Stimulated activated CD4-positive, alpha-beta T cell treated with anti-CD3 and anti-CD28 coated beads, TNF-alpha, amount 100 ng/mL, for 48 hours (primary cell): ENCODE measurements around the gene CHDH.

ENCODE experiments used
- DNase-seq, 3 donors: peaks; one replicate each; pipeline ENCODE4 v3.0.0-alpha.2; 2020; ENCODE audit warnings: low read depth in 3 of 3

The CHDH gene

GRCh38 chr3:53846134-53846850, at the start of gene CHDH, which contains the start of gene IL17RB:
Gene CHDH, minus strand, starts transcription at chr3:53846419. Its CDS starts 22,411 bp downstream, at chr3:53824008.
Gene IL17RB, plus strand, starts transcription at chr3:53846568. Its CDS starts 21 bp downstream, at chr3:53846589.
- peak in 1 of 3 donors; percentile 21 for DNase-seq

GRCh38 chr3:53892286-53892637, 46.0 kb upstream of the CHDH start:
- DNase-seq, result no peak

DNA sequence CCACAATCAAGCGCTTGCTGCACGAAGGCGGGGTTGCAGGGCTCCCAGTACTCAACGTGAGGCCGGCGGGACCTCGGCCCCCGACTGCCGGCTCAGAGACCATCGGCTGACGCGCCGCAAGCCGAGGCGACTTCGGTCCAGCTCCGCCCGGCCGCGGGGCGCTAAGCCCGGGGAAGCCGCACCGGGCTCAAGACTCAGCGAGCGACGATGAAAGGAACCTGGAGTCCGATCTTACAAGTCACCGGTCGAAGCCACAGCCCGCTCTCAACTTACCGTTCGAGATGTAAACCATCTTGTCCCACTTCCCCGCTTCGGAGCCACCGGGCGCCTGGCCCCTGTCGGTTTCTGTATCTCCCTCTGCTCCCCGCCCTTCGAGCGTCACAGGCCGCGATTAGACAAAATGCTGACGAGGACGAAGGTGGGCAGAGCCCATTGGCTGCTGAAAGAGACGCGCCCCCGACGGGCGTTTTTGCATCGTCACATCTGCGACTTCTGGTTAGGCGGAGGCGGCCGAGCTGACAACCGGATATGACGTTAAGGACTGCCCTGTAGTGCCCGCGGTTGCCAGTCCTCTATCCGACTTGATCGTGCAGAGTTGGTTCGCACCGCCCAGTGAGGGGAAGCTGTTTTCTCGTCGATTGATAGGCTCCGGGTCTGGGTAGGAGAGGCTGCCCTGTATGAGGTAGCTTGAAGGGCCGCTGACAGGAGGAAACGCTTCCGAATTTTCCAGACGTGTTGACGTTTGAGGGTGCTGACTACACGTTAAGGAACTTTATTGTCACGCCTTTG, 45.5 kb upstream of the CHDH start, which contains the start of gene SELENOK:
Gene SELENOK, minus strand, starts transcription at position 363 of the 789 bp plus-strand sequence.
- peak; percentile 86 to 96 (median 92) for DNase-seq

DNA sequence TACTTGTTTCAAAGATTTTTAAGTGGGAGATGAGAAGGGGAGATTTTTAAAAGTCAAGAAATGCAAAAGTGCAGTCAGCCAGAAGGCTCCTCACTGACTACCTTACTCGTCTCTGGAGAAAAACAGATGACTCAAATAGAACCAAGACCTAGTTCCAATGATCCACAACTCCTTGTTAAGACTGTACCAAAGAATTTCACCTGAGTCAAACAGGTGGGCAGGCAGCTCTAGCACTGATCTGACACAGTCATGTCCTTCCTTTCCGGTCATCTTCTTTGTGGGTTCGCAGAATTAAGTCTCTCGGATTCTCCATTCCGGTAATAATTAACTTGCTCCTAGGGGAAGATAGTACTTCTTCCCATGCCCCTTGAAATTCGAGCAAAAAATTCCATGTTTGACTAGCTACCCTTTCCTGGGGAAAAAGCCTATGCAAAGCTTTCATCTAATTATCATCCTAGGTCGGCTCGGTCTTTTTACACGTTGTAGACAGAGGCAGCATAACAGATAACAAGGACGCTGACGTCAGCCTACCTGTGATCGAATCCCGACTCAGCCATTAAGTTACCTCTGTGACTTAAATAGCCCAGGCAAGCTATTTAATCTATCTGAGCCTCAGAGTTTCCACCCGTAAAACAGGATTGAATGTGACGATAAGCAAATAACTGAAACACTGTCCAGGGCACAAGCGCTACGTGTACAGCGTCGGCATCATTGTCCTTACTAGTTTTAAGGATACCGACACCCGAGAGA, 44.7 kb upstream of the CHDH start:
- peak in 1 of 3 donors; percentile 28 for DNase-seq

DNA sequence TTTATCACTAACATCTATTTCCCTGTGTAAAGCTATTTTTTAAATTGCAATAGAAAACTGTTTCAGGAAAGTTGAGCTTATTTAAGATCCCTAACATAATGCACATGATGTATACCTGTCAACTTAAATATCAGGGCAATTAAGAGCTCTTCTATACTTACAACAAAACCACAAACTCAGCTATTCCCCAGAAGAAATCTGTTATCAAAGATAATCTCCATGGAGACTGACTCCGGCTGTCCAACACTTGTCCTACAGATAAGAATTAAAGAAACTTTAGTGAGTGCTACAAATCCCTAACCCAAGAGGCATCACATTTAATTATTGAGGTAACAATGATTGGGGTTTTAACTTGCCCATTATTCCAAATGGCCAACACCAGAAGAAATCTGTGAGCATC, 42.0 kb upstream of the CHDH start:
- DNase-seq, result no peak

DNA sequence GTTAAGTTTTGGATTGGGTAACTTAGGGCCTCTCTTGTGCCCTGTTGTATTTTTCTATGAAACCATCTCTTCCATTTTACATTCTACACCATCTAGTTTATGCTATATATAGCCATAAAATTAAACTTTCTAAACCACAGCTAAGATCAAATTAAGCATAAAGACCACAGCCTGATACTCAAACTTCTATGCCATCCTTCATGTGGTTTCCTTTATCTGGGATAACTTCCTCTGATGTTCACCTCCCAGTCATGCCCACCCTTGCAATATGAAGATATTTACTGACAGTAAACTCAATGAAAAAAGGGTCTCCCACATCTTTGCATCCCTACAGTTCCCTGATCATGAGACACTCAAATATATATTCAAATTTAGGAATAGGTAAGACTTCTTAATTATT, 41.2 kb upstream of the CHDH start:
- no peak for DNase-seq

- DNase-seq, result no peak
Measured at GRCh38 chr3:53885239-53885638, 39.0 kb upstream of the CHDH start.

DNA sequence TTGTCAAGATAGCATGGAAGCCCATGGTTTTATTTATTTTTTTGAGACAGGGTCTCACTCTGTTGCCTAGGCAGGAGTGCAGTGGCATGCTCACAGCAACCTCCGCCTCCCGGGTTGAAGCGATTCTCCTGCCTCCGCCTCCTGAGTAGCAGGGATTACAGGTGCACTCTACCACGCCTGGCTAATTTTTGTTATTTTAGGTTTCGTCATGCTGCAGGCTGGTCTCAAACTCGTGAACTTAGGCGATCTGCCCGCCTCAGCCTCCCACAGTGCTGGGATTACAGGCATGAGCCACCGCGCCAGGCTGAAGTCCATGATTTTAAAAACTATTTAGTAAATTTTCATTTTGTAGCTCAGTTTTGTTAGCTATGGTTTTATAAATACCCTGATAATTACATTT, 38.4 kb upstream of the CHDH start:
- DNase-seq, result no peak

DNA sequence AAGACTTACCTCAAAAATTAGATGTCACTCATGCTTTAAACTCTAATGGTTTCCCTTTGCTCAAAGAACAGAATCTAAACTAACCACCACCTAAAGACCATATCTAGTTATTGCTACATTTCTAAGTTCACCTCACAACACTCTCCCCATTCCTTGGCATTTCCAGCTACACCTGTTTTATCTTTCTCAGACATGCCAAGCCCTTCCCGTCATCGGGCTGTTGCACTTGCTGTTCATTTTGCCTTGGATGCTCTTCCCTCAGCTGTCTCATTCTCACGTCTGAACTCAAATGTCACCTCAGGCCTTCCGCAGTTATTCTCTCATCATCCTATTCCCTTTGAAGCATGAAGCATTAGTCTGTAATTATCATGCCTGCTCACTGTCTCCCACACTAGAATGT, 36.8 kb upstream of the CHDH start:
- no peak for DNase-seq

DNA sequence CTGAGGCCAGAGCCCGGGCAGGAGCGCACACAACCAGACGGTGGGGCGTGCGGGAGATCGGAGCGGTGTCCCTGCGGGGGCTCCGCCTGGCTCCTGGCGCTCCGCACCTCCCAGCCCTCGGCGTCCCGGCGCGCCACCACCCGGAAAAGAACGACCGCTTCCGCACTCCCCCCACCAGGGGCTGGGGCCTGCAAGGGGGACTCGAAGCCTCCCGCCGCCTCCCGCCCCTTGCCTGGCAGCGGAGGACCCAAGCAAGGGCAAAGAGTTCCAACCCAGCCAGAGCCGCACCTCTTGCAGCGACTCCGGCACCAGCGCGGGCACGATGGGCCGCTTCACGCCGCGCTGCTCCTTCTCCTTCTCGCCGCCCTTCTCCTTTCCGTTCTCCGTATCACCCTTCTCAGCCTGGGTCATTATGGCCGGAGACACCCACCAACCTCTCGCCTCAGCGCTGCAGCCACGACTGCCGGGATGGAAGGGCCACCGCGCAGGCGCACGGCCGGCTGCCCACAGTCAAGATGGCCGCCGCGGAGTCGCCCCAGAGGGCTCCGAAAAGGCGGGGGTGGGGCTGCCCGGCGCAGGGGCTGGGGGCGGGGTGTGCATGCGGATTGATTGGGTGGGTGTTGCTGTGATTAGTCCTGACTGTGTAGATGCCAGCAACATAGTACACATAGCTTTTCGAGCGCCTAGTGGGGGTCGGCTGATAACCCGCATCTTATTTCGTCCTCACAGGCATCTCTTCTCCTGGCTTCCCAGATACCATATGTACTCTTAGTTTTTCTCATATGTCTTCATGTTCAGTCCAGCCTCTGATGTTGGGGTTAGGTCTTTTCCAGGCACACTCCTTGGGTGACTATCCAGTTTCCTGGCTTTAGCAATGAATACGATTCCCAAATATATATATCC, 35.7 kb upstream of the CHDH start, which contains the start of gene ACTR8:
Gene ACTR8, minus strand, starts transcription at position 462 of the 903 bp plus-strand sequence. Its CDS starts 51 bp downstream, at position 411.
- DNase-seq, result peak; percentile 71 to 72 (median 71)

DNA sequence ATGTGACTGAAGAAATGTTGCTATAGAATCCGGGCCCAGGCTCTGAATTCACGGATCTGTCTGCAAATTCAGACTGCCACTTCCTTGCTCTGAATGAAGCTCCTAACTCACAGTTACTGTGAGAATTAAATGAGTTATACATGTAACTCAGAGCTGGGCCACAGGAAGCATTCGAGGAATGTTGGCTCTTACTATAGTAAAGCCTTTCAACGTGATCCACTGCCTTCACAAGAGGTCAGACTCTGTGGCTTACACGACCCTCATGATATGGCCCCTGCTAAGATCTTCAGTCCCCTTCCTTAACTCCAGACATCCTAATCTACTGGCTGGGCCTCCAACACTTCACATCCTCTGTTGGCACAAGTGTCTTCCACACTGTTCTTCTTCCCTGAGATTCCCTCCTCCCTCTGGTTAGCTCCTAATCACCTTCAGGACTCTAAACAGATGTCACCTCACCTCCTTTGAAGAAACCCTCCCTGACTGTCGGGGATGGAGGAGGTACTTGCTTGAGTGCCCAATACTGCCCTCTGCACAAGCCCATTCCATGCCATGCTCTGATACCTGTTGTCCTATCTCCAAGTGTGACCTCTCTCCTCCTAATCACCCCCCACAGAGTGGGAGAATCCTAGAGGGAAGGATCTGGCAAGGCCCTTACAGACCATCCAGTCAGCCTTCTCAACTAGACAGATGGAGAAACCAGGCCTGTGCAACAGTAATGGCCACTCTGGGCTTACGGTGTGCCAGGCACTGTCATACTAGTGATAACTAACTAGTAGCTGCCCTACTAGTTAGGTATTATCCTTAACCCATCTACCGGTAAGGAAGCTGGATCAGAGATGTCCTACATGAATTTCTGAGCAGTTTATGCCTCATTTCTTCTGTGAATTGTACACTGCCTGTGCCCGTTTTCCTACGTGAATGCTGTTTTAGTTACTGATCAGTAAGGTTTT, 34.5 kb upstream of the CHDH start:
- DNase-seq, result no peak

- no peak for DNase-seq
Measured at GRCh38 chr3:53865732-53866499, 19.7 kb upstream of the CHDH start.

DNA sequence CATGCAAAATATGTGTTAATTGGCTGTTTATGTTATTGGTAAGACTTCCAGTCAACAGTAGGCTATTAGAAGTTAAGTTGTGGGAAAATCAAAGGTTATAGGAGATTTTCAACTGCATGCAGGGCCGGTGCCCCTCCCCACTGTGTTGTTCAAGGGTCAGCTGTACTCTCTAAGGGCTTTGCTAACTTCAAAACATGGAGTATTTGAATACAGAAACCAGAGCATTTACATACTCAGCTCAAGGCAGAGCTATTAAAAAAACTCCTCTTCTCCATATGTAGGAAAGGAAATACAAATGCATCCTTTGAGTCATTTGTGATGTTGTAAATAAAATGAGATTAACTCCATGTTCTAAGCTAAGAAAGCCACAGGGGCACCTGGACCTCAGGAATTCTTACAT, 16.9 kb upstream of the CHDH start:
- no peak for DNase-seq

- DNase-seq, result no peak
Measured at GRCh38 chr3:53862241-53862640, 16.0 kb upstream of the CHDH start.

- no peak for DNase-seq
Measured at GRCh38 chr3:53860196-53860595, 14.0 kb upstream of the CHDH start.

DNA sequence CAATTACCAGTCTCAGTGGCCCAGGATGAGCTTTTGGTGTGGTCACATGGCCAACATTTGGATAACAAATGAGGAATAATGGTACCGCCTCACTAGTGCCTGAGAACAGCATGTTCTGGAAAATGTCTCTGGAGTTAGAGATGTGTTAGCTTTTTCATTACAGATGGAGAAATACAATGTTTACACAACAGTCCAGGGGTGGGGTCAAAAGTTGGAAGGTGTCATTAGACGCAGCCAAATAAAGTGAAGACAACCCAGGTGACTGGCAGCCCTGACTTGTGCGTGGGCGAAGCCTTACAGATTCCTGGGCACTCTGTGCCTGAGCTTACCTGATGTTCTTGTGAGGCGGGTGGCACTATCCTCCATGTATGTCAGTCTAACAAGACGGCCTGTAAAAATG, 13.0 kb upstream of the CHDH start:
- no peak for DNase-seq

DNA sequence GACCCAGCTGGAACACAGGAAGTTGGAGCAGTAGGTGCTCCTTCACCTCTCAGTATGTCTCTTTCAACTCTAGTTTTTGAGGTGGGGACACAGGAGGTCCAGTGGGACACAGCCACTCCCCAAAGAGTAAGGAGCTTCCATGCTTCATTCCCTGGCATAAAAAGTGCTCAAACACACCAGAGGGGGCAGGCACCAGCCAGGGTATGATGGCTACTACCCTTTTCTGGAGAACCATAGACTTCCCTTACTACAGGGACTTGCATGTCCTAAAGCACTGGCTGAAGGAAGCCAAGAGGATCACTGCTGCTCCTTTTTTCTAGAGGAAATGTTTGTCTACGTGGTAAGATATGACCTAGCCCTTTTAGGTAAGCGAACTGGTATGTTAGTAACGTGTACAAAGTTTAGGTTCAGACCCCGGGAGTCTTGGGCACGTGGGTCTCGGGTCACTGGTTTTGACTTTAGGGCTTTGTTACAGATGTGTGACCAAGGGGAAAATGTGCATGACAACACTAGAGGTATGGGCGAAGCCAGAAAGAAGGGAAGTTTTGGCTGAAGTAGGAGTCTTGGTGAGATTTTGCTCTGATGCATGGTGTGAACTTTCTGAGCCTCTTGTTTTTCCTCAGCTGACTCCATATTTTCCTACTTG, 12.0 kb upstream of the CHDH start:
- no peak for DNase-seq

DNA sequence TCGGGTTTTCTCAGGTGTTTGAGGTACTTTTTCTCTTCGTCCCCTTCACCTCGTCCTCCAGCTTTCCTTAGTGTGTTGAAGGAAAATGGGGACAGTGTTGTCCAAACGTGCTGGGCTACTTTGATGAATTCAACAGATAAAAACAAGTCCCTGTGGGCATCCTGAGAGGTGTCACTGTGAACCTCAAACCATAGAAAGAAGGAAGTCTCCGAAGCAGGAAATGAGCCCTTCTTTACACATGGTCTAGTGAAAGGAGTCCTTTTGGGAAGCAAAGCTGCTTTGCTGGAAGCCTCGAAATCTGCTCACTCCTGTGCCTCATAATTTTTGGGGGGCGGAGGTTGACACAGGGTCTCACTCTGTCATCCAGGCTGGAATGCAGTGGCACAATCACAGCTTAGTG, 10.7 kb upstream of the CHDH start:
- no peak for DNase-seq

GRCh38 chr3:53850895-53851294, 4.7 kb upstream of the CHDH start:
- no peak for DNase-seq
